Erythroblast (primary cell): ENCODE data around the gene HDHD5.

Experiments
- GATA1 ChIP-seq: IDR thresholded peaks from 2 replicates; pipeline ENCODE4 v1.6.1; 2011; ENCODE audit warnings: low read depth, mild to moderate bottlenecking, control low read depth, low read length, moderate library complexity
- POLR2A ChIP-seq: IDR thresholded peaks from 2 replicates; pipeline ENCODE4 v1.6.1; 2011; ENCODE audit warnings: mild to moderate bottlenecking, low read length

GRCh38 chr22:17113600-17113999 is 45.5 kb downstream of the HDHD5 start:
- no peak for TF ChIP-seq POLR2A
- TF ChIP-seq GATA1: no peak
